GM20000 (cell line): ENCODE data around the gene UCK2.
A peak's percentile ranks its signal among the peaks of the same experiment; 100 is the strongest.

Experiments used
- DNase-seq: peaks from one replicate; pipeline ENCODE4 v3.0.0; 2012; ENCODE audit warnings: low spot score
- CTCF ChIP-seq: IDR thresholded peaks from 2 replicates; pipeline ENCODE4 v1.5.1; 2012; ENCODE audit warnings: mild to moderate bottlenecking, control low read depth; ENCODE audit errors: extremely low read depth, missing control alignments

Gene UCK2

DNA sequence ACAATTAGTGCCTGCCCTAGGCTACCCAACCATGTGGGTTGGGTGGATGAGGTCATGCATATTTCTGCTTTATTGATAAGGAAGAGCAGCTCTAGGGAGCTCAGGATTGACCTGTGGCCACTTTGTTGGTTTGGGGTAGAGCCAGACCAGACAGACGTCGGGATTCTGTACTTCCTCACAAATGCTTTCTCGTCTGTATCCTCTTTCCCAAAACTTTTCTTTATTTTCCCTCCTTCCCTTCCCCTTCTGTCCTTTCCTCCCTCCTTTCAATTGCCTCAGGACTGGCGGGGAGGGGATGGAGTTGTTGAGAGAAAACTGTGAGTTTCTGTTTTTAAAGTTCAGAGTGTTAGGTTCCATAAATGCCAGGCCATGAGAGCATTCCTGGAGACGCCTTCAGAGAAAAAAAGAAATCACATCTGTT, 68.0 kb downstream of the UCK2 start:
- TF ChIP-seq CTCF = no peak
- no peak for DNase-seq

DNA sequence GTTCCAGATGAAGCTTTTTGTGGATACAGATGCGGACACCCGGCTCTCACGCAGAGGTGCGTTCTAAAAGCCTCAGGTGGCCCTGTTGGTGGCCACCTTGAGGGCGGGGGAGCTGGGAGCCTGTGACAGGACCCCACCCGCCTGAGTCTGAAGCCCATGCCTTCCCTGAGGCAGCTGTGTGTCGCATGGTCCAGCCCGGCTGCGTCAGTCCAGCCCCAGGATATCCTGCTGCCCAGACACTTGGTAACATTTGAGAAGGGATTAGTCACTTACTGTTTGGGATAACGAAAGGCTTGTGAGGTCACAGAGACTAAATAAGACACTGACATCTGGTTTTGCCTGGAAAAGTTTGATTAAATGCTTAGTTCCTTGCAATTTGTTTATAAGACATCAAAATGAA, 68.9 kb downstream of the UCK2 start:
- no peak for DNase-seq
- TF ChIP-seq CTCF = no peak

- DNase-seq = peak; percentile 30
- TF ChIP-seq CTCF = no peak
Observed at GRCh38 chr1:165897326-165898303, 70.2 kb downstream of the UCK2 start.

- no peak for DNase-seq
- no peak for TF ChIP-seq CTCF
Observed at GRCh38 chr1:165898837-165899236, 71.4 kb downstream of the UCK2 start.

- no peak for TF ChIP-seq CTCF
- no peak for DNase-seq
Observed at GRCh38 chr1:165899461-165899941, 72.1 kb downstream of the UCK2 start.

- no peak for DNase-seq
- no peak for TF ChIP-seq CTCF
Observed at GRCh38 chr1:165900576-165901380, 73.4 kb downstream of the UCK2 start.

- TF ChIP-seq CTCF = no peak
- DNase-seq = no peak
Observed at GRCh38 chr1:165902565-165902964, 75.2 kb downstream of the UCK2 start.
